A549 (cell line): ENCODE measurements around the gene F5.

Source experiments
- BHLHE40 ChIP-seq: IDR thresholded peaks from 2 replicates; pipeline ENCODE4 v1.6.1; 2012; ENCODE audit warnings: low read depth, low read length, inconsistent platforms
- CTCF ChIP-seq: fragments of >200 bp; sonication (Bioruptor Twin); formaldehyde crosslinking; IDR thresholded peaks from 3 replicates; pipeline ENCODE4 v1.5.1; 2016
- ELK1 ChIP-seq: fragments of 150-350 bp; IDR thresholded peaks from 2 replicates; pipeline ENCODE4 v1.6.1; 2014; ENCODE audit warnings: low read depth, mild to moderate bottlenecking, low read length
- EP300 ChIP-seq, 2 experiments: fragments of >200 bp; sonication (Bioruptor Twin); formaldehyde crosslinking; IDR thresholded peaks; 2 replicates in 1 of 2; 3 replicates in 1 of 2; pipeline ENCODE4 v1.6.1; 2016 to 2017
- ESRRA ChIP-seq: fragments of 150-350 bp; IDR thresholded peaks from 2 replicates; pipeline ENCODE4 v1.6.1; 2014; ENCODE audit warnings: mild to moderate bottlenecking, low read length, borderline replicate concordance
- GATA3 ChIP-seq: IDR thresholded peaks from 2 replicates; pipeline ENCODE4 v1.6.1; 2012; ENCODE audit warnings: borderline replicate concordance
- JUN ChIP-seq, 2 experiments: fragments of >200 bp; sonication (Bioruptor Twin); formaldehyde crosslinking; IDR thresholded peaks; 2 replicates in 1 of 2; 3 replicates in 1 of 2; pipeline ENCODE4 v1.6.1; 2016 to 2017
- POLR2A ChIP-seq: IDR thresholded peaks from 2 replicates; pipeline ENCODE4 v1.6.1; 2012; ENCODE audit warnings: mild to moderate bottlenecking, low read length
- RAD21 ChIP-seq, 2 experiments: fragments of >200 bp in 1 of 2; sonication (Bioruptor Twin) in 1 of 2; formaldehyde crosslinking in 1 of 2; IDR thresholded peaks in 1 of 2; conservative IDR thresholded peaks in 1 of 2; 2 replicates in 1 of 2; 3 replicates in 1 of 2; pipeline ENCODE4 v1.6.1; 2012 to 2018; ENCODE audit warnings: inconsistent platforms in 1 of 2
- REST ChIP-seq: fragments of 200-600 bp; sonication (generic); IDR thresholded peaks from 2 replicates; pipeline ENCODE4 v1.6.1; 2016; ENCODE audit warnings: antibody characterized with exemption, mild to moderate bottlenecking, moderate library complexity
- RFX5 ChIP-seq: fragments of 450-650 bp; IDR thresholded peaks from 2 replicates; pipeline ENCODE4 v1.7.1; 2014; ENCODE audit warnings: antibody characterized with exemption, mild to moderate bottlenecking, moderate library complexity

- TF ChIP-seq CTCF (no peak), POLR2A (no peak), BHLHE40 (no peak), RAD21 (conservative IDR thresholded peaks at IDR 0.05 in 1 of 2, IDR thresholded peaks at IDR 0.05 in 1 of 2) (no peak), JUN (IDR thresholded peaks at IDR 0.05) (no peak), EP300 (IDR thresholded peaks at IDR 0.05) (no peak), ELK1 (no peak), RFX5 (no peak), ESRRA (no peak), REST (no peak), GATA3 (no peak)
These were observed 62.4 kb downstream of the F5 start for GRCh38 chr1:169523904-169524303.
